Activated CD4-positive, alpha-beta T cell treated with anti-CD3 and anti-CD28 coated beads for 36 hours (primary cell): ENCODE measurements around the gene TSNAXIP1. TPM values are rescaled to one million over a fixed set of nuclear protein-coding genes. Genes with fewer than 3 reads are reported as not detected.

Experiments used
- ATAC-seq: fragments of 200-7000 bp; cut with Tn5 transposase; one replicate; pipeline ENCODE4 v1.10.0; 2021; ENCODE audit warnings: mild to moderate bottlenecking, moderate library complexity
- CTCF ChIA-PET: fragments of 350-600 bp; sonication (Branson Sonifier 250); formaldehyde crosslinking; loops from one replicate; lab custom pipeline; 2021; ENCODE audit warnings: antibody characterized with exemption; lab: Charles Lee
- POLR2A ChIA-PET: fragments of 350-600 bp; sonication (Branson Sonifier 250); formaldehyde crosslinking; loops from one replicate; lab custom pipeline; 2021; ENCODE audit warnings: antibody characterized with exemption, inconsistent platforms; lab: Charles Lee
- DNase-seq: peaks from one replicate; pipeline ENCODE4 v3.0.0-alpha.2; 2020
- H3K27ac Mint-ChIP-seq: one replicate; pipeline ENCODE4 v1.8.0; 2021; ENCODE audit warnings: mixed read lengths
- H3K27me3 Mint-ChIP-seq: one replicate; pipeline ENCODE4 v1.8.0; 2021; ENCODE audit warnings: mixed read lengths
- H3K36me3 Mint-ChIP-seq: one replicate; pipeline ENCODE4 v1.8.0; 2021; ENCODE audit warnings: low read depth, mixed read lengths
- H3K4me1 Mint-ChIP-seq: one replicate; pipeline ENCODE4 v1.8.0; 2021; ENCODE audit warnings: mixed read lengths
- H3K4me3 Mint-ChIP-seq: one replicate; pipeline ENCODE4 v1.8.0; 2021; ENCODE audit warnings: mild to moderate bottlenecking, moderate library complexity, mixed read lengths
- H3K9me3 Mint-ChIP-seq: one replicate; pipeline ENCODE4 v1.8.0; 2021; ENCODE audit warnings: low read depth, mixed read lengths
- intact Hi-C, 2 experiments: fragments of 100-400 bp; cut with DNase I in 1 of 2; cut with micrococcal nuclease in 1 of 2; formaldehyde crosslinking; loops; one replicate each; pipeline versions ENCODE4 v1.14.2 to v1.15.1; 2022 to 2024; cut with DNase I, micrococcal nuclease
- total RNA-seq, 2 experiments: library from RNA; stranded (reverse); gene quantifications; one replicate each; pipeline ENCODE4 v1.2.3, GENCODE V29; 2021

The TSNAXIP1 gene
- total RNA-seq, 2 experiments from 2014 or later, result 0.62 to 1.1 TPM

DNA sequence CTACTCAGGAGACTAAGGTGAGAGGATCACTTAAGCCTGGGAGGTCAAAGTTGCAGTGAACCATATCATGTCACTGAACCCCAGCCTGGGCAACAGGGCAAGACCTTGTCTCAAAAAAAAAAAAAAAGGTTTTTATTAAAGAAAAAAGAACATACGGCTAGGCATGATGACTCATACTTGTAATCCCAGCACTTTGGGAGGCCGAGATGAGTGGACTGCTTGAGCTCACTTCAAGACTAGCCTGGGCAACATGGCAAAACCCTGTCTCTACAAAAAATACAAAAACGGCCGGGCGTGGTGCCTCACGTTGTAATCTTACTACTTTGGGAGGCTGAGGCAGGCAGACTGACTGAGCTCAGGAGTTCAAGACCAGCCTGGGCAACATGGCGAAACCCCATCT lies 38.7 kb upstream of the TSNAXIP1 start:
- Mint-ChIP-seq H3K36me3 (peaks cover 17% of the 10 kb centered on the region), H3K27me3 (no peaks in the 10 kb centered on the region), H3K9me3 (no peaks in the 10 kb centered on the region), H3K4me1 (no peaks in the 10 kb centered on the region), H3K4me3 (no peak overlapping the region), H3K27ac (no peak overlapping the region)
- POLR2A ChIA-PET, result no interaction called here
- no peak for ATAC-seq
- intact Hi-C loops, result no loop called here
- CTCF ChIA-PET, result interaction anchor here (0.6 to 1.0 kb wide), 2 partner anchors 13 to 162 kb away, joined by 3 read pairs; no protein-coding TSS in a partner anchor
- DNase-seq, result no peak

DNA sequence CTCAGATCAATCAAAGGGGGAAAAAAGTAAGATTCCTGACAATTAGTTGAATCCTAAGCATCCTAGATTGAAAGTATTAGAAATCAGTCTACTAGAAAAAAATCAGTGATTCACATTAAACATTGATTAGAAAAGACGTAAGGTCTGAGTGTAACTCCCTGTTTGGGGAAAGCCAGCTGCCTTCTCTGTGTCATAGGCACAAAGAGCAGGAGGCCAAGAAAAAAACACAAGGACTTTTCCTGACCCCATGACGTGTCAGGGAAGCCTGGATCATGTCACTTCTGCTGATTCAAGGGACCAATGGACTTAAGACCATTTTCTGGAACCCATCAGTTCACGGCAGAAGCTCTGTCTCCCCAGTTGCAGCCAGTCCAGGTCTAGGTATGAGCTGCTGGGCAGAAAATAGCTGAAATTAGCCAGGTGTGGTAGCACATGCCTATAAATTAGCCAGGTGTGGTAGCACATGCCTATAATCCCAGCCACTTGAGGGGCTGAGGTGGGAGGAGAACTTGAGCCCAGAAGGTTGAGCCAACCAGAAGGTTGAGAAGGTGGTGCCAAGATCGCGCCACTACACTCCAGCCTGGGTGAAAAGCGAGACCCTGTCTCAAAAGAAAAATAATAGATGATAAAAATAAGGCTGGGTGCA lies 36.2 kb upstream of the TSNAXIP1 start:
- Mint-ChIP-seq H3K4me3 (no peak overlapping the region), H3K4me1 (peaks cover 1% of the 10 kb centered on the region), H3K9me3 (no peaks in the 10 kb centered on the region), H3K27ac (no peak overlapping the region), H3K27me3 (no peaks in the 10 kb centered on the region), H3K36me3 (peaks cover 18% of the 10 kb centered on the region)
- ChIA-PET CTCF (no interaction called here), POLR2A (interaction anchor here (0.6 kb wide), 1 partner anchor 12 kb away, joined by 9 read pairs; no protein-coding TSS in a partner anchor)
- ATAC-seq (no peak), DNase-seq (no peak)
- intact Hi-C loops, result no loop called here

DNA sequence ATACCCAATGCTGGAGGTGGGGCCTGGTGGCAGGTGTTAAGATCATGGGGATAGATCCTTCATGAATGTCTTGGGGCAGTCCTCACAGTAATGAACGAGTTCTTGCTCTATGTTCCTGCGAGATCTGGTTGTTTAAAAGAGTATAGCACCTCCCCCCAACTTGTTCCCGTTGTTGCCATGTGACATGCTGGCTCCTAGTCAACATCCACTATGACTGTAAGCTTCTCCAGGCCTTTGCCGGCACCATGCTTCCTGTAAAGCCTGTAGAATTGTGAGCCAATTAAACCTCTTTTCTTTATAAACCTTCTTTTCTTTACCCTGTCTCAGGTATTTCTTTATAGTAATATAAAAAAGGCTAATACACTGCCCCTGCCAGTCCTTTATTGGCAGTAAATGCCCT lies 33.6 kb upstream of the TSNAXIP1 start:
- no peak for ATAC-seq
- no peak overlapping the region for H3K27ac Mint-ChIP-seq
- no peak for DNase-seq
- ChIA-PET POLR2A (no interaction called here), CTCF (no interaction called here)
- peaks cover 18% of the 10 kb centered on the region for H3K36me3 Mint-ChIP-seq
- no peaks in the 10 kb centered on the region for H3K9me3 Mint-ChIP-seq
- H3K27me3 Mint-ChIP-seq, result no peaks in the 10 kb centered on the region
- peaks cover 3% of the 10 kb centered on the region for H3K4me1 Mint-ChIP-seq
- intact Hi-C loops, result no loop called here
- H3K4me3 Mint-ChIP-seq, result no peak overlapping the region

DNA sequence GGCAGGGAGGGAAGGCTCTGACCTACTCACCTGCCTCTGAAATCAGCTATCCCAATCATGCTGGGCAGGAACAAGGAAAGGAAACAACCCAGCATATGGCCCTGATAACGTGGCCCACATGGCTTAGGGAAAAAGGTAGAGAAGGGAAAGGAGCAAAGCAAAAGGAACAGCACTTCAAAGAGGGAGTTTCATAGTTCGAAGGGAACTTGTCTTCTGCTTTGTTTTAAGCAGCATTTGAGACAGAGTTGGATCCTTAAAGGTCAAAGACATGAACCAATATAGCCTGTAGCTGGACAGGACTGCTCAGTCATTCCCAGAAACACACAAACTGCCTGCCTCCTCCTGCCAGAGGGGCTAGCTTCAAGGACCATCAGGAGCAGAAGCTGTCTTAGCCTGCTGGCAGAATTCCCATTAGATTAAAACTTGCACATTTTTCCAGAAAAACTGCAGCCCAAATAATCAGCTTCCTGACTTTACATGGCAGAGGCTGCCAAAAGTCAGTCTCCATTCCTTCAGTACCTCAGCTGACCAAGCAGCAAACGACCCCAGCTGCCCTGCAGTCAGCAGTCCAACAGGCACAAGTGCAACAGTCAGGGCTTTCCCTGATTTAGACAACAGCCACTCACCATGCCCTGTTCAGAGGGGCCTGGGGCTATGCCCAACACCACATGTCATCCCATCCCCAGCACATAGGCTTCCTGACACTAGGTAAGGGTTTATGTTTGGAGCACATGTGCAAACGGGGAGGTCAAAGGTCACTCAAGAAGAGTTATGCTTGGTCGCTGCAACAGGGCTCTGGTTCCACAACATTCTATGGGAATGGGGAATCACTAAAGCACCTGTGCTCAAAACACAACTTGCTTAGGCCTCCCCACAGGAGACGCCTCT lies 32.9 kb upstream of the TSNAXIP1 start:
- H3K9me3 Mint-ChIP-seq, result no peaks in the 10 kb centered on the region
- no peak overlapping the region for H3K27ac Mint-ChIP-seq
- peaks cover 18% of the 10 kb centered on the region for H3K36me3 Mint-ChIP-seq
- ATAC-seq, result no peak
- POLR2A ChIA-PET, result no interaction called here
- no peak overlapping the region for H3K4me3 Mint-ChIP-seq
- H3K27me3 Mint-ChIP-seq, result no peaks in the 10 kb centered on the region
- intact Hi-C loops, result no loop called here
- peaks cover 3% of the 10 kb centered on the region for H3K4me1 Mint-ChIP-seq
- no peak for DNase-seq
- CTCF ChIA-PET, result no interaction called here

DNA sequence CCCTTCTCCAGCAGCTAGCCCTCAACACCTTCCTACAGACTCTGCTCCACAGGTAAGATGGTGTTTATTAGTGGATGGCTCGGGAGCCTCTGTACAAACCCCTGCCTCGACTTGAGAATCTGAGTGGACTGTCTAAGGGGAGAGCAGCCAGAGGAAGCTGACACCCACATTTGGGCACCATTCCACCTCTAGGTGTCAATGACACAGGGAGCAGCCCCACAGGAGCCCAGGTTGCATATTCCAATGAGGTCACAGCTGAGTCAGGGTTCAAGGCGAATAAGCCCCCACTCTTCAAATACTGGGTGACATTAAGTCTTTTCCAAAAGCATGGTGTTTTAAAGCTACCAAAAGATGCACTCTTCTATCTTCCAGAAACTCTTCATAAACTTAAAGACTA lies 32.2 kb upstream of the TSNAXIP1 start:
- CTCF ChIA-PET, result no interaction called here
- no peaks in the 10 kb centered on the region for H3K9me3 Mint-ChIP-seq
- ATAC-seq, result no peak

DNA sequence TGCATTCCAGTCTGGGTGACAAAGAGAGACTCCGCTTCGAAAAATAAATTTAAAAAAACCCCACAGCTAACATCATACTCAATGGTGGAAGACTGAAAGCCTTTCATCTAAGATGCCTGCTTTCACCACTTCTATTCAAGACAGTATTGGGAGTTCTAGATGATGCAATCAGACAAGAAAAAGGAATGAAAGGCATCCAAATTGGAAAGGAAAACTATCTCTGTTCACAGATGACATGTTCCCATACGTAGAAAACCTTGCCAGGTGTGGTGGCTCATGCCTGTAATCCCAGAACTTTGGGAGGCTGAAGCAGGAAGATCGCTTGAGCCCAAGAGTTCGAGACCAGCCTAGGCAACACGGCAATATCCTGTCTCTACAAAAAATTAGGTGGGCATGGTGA lies 31.4 kb upstream of the TSNAXIP1 start:
- Mint-ChIP-seq H3K27me3 (no peaks in the 10 kb centered on the region), H3K4me1 (peaks cover 17% of the 10 kb centered on the region), H3K9me3 (no peaks in the 10 kb centered on the region), H3K4me3 (no peak overlapping the region), H3K36me3 (peaks cover 17% of the 10 kb centered on the region), H3K27ac (no peak overlapping the region)
- ATAC-seq, result no peak
- DNase-seq, result no peak
- ChIA-PET POLR2A (no interaction called here), CTCF (no interaction called here)
- intact Hi-C loops, result no loop called here

More for the DNA sequence above, 32.2 kb upstream of the TSNAXIP1 start:
- peaks cover 9% of the 10 kb centered on the region for H3K4me1 Mint-ChIP-seq
- intact Hi-C loops, result no loop called here
- H3K27ac Mint-ChIP-seq, result no peak overlapping the region
- DNase-seq, result no peak
- no peak overlapping the region for H3K4me3 Mint-ChIP-seq
- POLR2A ChIA-PET, result no interaction called here
- no peaks in the 10 kb centered on the region for H3K27me3 Mint-ChIP-seq
- H3K36me3 Mint-ChIP-seq, result peaks cover 18% of the 10 kb centered on the region

DNA sequence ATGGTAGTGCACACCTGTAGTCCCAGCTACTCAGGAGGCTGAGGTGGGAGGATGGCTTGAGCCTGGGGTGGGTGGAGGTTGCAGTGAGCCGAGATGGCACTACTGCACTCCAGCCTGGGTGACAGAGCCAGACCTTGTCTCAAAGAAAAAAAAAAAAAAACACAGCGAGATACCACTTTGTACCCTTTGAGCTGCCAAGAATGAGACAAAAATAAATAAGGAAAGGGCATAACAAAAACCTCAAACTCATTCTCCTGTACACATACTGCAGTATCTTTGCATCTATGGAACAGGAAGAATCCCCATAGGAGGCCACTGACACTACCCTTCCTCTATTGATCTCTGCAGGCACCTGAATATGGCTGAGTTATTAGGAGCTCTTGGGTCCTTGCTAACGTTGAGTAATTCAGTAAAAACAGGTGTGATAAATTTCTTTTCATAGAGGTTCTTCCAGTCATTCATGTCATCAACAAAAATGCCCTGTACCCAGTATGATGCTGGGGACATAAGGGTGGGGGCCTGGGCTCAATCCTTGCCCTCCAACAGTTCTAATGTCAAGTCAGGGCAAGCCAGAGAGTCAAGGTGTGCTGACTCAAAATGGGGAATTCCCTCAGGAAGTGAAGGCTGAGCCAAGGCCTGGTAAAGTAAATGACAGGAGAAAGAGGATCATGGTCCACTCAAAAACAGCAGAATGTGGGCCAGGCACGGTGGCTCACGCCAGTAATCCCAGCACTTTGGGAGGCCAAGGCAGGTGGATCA lies 27.3 kb upstream of the TSNAXIP1 start:
- peaks cover 39% of the 10 kb centered on the region for H3K4me1 Mint-ChIP-seq
- CTCF ChIA-PET, result interaction anchor here (0.6 to 1.1 kb wide), 5 partner anchors 14 to 455 kb away, joined by 3 to 4 read pairs (median 3); partner anchors contain the start of gene PSMB10
- ATAC-seq (peak; percentile 25), DNase-seq (no peak)
- H3K27me3 Mint-ChIP-seq, result no peaks in the 10 kb centered on the region
- no peaks in the 10 kb centered on the region for H3K9me3 Mint-ChIP-seq
- H3K27ac Mint-ChIP-seq, result peak overlapping the region; percentile 61
- H3K4me3 Mint-ChIP-seq, result no peak overlapping the region
- intact Hi-C loops, result no loop called here
- H3K36me3 Mint-ChIP-seq, result peaks cover 11% of the 10 kb centered on the region
- POLR2A ChIA-PET, result interaction anchor here (0.7 kb wide), 1 partner anchor 145 kb away, joined by 4 read pairs; no protein-coding TSS in a partner anchor

DNA sequence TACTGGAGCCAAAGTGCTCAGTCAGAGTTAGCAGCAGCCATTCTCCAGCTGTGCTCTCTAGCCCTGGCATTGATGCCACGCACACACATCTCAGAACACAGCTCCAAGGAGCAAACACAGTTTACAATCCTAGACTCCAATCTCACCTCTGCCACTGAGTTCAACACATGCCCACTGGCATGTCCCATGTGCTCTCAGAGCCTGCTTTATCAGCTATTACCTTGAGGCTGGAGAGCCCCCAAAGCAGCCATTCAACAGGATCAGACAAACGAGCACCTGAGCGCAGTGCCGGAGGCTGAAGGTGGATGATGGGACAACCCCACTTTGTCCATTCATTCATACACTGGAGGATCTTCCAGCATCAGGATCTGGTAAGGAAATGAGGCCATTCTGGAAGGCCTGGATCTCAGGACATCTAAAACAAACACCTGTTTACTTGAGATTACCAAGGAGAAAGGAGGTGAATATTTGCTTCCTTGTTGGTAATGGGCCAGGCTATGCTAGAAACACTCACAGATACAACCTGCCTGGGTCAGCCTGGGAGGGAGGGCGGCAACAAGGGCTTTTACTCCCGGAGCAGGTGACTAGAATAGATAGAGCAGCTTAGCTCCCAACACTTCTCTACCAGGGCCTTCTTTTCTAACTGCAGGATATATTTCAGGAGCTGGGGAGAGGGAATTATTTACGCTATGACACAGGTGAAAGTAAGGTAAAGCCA lies 25.7 kb upstream of the TSNAXIP1 start:
- H3K36me3 Mint-ChIP-seq, result peaks cover 9% of the 10 kb centered on the region
- H3K9me3 Mint-ChIP-seq, result no peaks in the 10 kb centered on the region
- H3K4me1 Mint-ChIP-seq, result peaks cover 38% of the 10 kb centered on the region
- intact Hi-C loops, result no loop called here
- DNase-seq, result peak; percentile 55
- peak overlapping the region; percentile 91 for H3K27ac Mint-ChIP-seq
- peak; percentile 64 for ATAC-seq
- ChIA-PET CTCF (interaction anchor here (0.7 to 1.8 kb wide), 8 partner anchors 13 to 707 kb away, joined by 3 to 7 read pairs (median 3); no protein-coding TSS in a partner anchor), POLR2A (no interaction called here)
- H3K4me3 Mint-ChIP-seq, result peak overlapping the region; percentile 14
- no peaks in the 10 kb centered on the region for H3K27me3 Mint-ChIP-seq

DNA sequence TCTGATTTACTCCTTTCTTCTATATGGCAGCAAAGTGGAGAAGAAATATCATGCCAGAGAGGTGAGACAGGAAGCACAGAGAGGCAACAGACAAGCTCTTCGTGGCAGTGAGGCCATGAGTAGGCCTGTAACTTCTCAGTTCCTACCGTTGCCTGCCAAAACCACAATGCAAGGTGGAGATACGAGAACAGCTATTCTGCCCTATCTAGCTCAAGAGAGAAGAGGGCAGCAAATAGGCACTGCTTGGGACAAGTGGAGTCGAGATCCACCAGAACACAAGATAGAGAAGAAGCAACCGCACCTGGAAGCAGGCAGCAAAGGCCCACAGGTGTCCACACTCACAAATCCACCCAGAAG lies 25.1 kb upstream of the TSNAXIP1 start:
- Mint-ChIP-seq H3K4me1 (peaks cover 38% of the 10 kb centered on the region), H3K9me3 (no peaks in the 10 kb centered on the region), H3K4me3 (peak overlapping the region; percentile 14), H3K36me3 (peaks cover 9% of the 10 kb centered on the region), H3K27ac (peak overlapping the region; percentile 91), H3K27me3 (no peaks in the 10 kb centered on the region)
- peak; percentile 86 for ATAC-seq
- POLR2A ChIA-PET, result interaction anchor here (0.6 kb wide), 1 partner anchor 13 kb away, joined by 4 read pairs; no protein-coding TSS in a partner anchor
- CTCF ChIA-PET, result interaction anchor here (0.7 to 1.8 kb wide), 6 partner anchors 14 to 706 kb away, joined by 3 to 7 read pairs (median 3); no protein-coding TSS in a partner anchor
- DNase-seq, result peak; percentile 55
- intact Hi-C loops, result no loop called here

DNA sequence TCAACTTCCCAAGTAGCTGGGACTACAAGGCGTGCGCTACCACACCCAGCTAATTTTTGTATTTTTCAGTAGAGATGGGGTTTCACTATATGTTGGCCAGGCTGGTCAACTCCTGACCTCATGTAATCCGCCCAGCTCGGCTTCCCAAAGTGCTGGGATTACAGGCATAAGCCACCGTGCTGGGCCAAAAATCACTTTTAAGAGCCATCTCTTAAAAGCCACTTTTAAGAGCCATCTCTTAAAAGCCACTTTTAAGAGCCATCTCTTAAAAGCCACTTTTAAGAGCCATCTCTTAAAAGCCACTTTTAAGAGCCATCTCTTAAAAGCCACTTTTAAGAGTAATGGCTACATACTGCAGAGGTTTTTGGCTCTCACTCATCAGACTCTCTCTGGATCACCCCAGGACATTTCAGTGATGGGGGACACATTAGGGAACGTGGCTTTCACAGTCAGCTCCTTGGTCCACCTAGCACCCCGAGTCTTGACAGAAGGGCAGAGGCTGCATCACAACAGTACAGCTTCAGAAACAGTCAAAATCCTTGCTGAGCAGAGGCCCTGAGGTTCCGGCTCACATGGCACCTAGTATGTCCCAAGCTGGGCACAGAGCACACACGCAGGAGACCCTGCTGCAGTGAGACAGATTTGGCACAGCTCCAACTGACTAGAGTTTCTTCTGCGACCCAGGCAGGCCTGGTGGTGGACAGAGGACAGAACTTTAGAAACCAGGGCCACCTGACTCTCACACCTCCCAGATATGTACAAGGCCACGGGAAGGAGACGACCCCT lies 23.9 kb upstream of the TSNAXIP1 start:
- Mint-ChIP-seq H3K4me3 (no peak overlapping the region), H3K4me1 (peaks cover 36% of the 10 kb centered on the region), H3K9me3 (no peaks in the 10 kb centered on the region), H3K27ac (no peak overlapping the region), H3K36me3 (peaks cover 9% of the 10 kb centered on the region), H3K27me3 (no peaks in the 10 kb centered on the region)
- intact Hi-C loops, result no loop called here
- CTCF ChIA-PET, result interaction anchor here (0.7 to 1.8 kb wide), 3 partner anchors 14 to 99 kb away, joined by 3 to 7 read pairs (median 3); no protein-coding TSS in a partner anchor
- ATAC-seq (no peak), DNase-seq (no peak)
- POLR2A ChIA-PET, result interaction anchor here (0.6 kb wide), 1 partner anchor 302 kb away, joined by 3 read pairs; the partner anchor contains the start of gene NFATC3
